GM18867 (cell line): ENCODE data around the gene TMA7B.

Experiments
- ATAC-seq: cut with Tn5 transposase; IDR thresholded peaks from one replicate; pipeline ENCODE4 v1.9.1; 2021; ENCODE audit warnings: mild to moderate bottlenecking, moderate library complexity; ENCODE audit not compliant: unreplicated experiment

Gene TMA7B

DNA sequence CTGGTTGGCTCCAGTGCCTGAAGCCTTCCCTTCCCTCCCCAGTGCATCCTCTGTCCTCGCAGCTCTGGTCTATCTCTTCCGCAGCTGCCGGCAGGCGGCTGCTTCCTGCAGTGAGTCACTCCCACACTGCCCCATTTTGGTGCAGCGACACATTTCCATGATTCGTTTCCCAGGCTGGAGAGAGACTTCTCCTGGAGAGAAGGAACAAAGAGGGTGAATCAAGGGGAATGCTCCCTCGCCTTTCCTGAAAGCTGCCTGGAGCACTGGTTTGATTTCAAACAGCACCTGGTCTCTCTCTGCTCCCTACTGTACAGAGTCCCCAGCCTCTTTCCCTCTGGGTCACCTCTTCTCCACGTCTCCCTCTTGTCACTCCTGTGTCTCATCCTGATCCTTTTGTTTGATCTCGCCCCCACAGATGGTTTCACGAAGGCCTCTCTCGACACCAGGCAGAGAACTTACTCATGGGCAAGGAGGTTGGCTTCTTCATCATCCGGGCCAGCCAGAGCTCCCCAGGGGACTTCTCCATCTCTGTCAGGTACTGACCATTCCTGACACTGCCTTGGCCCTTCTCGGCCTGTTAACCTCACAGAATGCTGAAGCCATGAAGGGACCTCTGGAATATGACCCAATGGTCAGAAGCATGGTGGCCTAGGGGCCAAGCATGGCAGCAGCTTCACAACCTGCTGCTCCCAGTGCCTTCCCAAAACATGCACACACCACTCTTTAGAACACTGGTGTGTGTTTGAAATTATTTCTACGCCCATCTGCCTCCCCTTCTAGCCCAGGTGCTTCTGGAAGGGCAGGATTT is at the start of gene TMA7B:
Gene TMA7B, plus strand, starts transcription at position 758 of the 808 bp plus-strand sequence. CDS start 3,978 bp downstream, outside the sequence.
- ATAC-seq: no peak

DNA sequence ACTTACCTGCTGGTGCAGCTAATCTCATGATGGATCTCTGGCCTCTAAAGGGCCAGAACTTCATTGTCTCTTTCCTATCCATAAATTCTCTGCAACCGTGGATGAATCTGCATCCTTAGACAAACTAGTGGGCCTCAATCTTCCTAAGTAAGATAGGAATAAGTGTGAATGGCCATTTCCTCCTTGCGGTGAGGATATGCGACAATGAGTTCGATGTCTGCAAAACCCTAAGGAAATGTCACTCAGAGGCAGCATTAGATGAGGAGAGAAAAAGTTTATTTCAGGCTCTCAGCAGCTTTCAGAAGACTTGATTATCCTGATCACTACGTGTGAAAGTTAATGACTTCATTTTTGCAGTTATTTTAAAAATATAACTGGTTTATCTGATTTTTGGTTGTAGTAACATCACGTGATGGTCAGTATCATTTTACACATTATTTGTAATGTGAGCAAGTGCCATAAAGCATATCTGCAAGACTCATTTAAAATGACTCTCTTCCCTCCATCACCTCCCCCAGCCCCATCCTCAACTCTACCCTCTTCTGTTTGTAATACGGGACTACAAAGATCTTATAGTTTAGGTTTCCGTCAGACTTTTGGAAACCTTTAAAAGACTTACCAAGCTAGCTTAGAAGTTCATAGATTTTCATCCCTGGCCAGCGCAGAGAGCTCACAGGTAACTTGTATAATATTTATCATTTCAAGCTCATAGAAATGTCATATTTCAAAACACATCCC is 49.2 kb upstream of the TMA7B start:
- ATAC-seq: no peak

DNA sequence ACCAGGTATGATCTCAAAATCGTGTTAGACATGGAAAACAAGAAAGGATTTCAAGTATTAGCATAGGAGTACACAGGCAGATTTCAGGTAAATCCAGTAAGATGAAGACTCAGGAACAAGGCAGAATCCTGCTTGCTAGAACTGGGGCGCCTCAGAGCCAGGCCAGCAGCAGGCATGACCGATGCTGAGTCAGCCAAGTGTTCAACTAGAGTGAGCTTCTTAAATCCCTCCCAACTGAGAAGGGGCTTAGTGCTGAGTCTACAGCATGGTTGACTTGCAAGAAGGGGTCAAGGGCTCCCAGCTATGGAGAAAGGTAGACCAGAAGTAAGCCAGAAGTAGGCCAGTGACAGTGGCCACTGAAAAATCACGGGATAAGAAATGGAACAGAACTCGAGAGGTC is 46.9 kb upstream of the TMA7B start:
- no peak for ATAC-seq

DNA sequence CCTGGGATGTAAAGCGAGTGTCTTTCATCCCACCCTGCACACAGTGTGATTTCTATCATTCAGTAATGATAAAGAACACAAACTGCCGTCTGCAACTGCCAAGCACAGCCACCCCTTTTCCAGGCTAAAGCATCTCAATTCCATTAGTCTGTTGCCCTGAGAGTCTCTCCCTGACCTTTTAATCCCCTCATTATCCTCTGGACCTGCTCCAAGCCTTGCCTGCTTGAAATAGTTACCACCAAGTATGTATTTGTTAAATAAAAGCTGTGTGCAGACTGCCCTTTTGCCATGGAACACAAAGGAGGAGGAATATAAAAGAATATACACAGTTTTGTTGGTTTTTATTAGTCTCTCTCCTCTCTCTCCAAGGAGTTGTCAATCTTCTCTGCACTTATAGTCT is 46.3 kb upstream of the TMA7B start:
- ATAC-seq: no peak

DNA sequence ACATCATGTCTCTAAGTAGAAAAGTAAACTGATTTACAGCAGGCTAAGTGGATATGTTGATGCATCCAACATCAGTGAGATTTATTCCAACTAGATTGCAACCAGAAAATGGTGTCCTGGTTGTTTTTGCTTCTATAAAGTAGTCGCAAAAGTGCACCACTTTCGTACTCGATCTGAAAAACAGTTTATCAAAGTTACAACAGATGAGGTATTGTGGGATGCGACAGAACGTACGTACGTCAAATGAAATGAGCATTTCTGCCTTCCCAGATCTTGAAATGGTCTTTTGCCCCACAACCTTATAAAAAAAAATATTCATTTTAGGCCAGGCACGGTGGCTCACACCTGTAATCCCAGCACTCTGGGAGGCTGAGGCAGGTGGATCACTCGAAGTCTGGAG is 45.6 kb upstream of the TMA7B start:
- no peak for ATAC-seq

DNA sequence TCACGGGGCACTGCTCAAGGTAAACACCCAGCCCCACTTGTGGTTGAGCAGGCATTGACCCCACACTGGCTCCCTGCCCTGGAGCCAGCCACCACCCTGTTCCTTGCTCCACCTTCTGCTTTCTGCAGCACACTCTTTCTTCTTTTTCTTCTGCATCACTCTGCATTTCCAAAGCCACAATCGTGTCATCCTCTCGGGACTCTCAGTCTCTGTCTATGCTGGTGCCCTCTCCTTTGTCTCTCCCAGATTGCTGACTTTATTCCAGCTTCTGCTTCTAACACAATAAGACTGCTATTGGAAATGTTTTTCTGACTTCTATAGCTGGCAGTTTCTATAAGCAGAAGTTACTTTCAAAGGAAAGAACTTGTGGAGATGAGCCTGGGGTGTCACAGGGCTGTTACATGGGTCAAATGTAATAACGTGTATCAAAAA is 44.9 kb upstream of the TMA7B start:
- no peak for ATAC-seq

DNA sequence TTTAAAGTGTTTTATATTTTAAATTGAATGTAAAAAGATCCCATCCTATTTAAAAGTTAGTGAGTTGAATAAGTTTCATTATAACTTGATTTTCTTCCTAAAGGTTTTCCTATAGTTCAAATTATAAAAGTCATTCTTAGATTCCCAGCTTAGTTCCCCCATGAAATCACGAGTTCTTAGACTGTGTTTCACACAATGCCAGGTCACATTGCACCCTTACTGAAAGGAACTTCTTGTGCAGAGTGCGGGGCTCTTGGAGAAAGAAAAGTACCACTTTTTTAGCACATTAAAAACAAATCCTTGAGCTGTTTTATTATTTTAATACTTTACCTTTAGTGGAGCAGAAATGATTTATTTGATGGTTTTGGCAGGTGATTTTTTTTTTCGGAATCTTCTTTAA is 43.7 kb upstream of the TMA7B start:
- ATAC-seq: no peak

DNA sequence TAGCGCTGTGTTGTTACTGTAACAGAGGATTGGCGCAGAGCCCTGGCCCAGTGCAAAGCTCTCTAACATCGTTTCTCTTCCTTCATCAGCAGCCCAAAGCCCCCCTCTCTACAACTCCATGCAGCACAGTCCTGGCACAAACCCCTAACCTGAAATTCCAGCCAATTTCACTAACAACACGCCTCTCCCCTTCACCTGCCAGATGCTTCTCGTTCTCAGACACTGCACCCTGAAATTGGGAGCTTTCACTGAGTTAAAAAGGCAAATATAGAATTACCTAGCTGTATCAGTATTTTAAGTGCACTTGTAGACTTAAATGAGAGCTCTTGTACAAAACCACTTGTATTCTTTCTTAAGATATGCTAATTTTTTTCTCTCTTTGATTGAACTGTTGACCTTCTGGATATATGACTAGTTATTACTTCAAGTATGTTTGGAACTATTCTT is 43.0 kb upstream of the TMA7B start:
- ATAC-seq: no peak

DNA sequence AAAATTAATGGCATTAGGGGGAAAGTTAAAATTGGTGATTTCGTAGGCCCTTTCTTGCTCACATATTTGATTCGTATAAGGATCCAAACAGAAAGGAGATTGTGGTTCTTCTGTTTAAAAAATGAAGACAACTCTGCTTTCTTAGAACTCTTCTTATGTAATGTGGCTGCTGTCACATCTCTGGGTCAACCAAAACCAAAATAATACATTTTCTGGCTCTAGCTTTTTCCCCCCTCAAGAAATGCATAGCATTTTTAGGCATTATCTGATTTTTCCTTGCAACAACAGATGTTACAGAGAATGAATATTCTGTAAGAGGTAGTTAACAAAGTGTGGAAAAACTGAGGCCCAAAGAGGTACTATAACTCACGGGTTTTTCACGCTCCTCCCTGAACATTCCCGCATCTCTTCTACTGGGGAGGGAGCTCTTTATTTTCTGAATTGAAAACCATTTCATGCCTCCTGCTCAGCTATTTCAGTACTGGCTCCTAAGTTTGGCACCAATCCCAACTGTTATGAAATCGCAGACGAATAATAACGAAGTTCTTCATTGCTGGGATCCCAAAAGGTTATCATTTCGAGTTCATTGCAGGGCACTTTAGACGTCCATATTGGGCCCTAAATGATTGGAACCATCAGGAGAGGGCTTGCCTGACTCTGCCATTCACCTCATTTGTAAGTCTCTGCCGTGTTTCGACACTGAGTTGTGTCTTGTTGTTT is 42.3 kb upstream of the TMA7B start:
- ATAC-seq: no peak

DNA sequence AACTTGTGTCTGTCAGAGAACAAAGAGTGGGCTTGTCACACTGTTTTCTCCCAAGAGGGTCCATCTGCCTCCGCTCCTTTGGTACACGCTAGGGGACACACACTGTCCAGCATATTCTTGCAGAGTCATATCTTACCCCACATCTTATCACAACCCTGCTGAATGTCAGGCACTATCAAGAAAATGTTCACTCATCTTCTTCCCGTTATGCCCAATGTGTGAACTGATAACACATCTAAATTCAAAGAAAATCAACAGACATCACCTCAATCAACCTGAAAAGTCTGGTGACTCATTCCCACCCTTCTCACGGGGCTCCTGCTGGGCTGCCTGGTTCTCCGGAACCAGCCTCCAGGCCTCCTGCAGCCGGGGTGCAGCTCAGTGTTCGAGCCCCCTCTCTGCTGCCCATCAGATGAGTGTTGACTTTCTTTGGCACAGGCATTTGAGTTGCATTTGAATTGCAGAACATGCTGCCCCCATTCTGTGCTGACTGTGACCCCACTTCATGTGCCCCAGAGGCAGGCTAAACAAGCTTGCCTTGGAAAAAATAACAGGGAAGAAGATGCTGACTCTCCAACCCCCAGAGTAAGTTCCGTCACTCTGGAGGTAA is 40.0 kb upstream of the TMA7B start:
- no peak for ATAC-seq

DNA sequence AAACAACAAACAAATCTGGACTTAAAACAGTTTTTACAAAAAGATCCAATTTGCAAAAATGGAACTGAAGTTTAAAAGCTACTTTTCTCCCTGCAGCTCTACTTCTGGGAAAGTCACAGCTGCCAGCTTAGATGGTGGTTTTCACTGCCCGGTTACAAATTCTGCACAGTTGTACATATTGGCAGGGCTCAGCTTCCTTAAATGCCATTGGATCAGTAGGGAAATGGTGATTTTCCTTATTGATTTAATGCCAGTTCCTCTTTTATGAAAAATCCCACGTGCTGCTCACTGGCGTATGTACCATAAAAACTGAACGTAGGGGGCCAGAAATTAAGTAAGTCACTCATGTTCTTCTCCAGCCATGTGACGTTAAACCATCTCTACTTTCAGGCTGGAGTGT is 36.5 kb upstream of the TMA7B start:
- no peak for ATAC-seq

DNA sequence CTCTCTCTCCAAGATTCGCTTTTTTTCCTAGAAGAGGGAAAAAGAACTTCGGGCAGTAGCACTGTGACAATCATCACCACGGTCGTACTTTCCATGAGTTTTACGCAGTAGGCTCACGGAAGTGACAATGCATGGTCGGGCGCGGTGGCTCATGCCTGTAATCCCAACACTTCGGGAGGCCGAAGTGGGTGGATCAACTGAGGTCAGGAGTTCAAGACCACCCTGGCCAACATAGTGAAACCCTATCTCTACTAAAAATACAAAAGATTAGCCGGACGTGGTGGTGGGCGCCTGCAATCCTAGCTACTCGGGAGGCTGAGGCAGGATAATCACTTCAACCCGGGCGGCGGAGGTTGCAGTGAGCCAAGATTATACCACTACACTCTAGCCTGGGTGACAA is 35.9 kb upstream of the TMA7B start:
- no peak for ATAC-seq

DNA sequence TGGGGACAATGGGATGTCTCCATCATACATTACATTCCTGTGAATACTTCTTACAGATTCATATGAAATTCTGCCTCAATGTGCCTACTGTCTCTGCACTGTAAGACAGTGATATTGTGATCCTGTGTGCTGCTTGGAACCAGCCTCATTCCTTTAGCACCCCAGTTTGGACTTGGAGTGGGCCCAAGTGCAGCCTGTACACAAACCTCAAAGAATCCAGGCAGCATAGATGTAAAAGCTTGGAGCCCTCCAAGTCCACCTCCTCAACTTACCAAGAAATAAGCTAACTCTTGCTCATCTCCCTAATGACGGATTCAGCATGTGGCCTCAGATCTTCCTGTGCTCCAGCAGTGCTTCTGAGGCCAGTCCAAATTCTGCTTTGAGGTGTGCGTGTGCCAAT is 34.9 kb upstream of the TMA7B start:
- no peak for ATAC-seq

DNA sequence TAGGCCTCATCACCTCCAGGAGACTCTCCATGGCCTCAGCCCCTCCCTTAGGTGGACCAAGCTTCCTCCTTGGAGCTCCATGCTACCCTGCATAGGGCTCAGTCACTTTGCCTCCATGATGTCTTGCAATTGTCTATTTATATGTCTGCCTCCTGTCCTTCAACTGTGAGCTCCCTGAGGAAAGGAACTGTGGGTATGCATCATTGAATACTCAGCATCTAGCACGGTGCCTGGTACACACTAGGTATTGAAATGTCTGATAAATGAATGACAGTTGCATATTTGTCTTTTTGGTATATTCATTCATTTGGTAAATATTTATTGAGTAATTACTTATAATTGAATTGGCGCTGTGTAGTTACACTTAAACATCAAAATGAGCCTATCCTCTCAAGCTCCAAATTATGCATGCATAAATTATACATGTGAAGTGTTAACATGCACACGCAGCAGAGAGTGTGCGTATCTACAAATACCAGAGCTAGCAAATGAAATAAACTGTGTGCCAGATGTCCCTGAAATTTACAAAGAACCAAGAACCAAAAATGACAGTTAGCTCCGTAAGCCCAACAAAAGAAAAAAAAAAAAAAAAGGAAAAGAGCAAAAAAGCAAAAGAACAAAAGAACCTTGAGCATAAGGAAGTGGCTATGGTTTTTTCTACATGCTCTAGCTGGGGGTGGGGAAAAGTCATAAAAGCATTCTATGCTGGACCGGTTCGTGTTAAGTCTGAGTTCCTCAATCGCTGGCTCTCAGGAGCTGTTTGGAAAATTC is 34.1 kb upstream of the TMA7B start:
- ATAC-seq: no peak

DNA sequence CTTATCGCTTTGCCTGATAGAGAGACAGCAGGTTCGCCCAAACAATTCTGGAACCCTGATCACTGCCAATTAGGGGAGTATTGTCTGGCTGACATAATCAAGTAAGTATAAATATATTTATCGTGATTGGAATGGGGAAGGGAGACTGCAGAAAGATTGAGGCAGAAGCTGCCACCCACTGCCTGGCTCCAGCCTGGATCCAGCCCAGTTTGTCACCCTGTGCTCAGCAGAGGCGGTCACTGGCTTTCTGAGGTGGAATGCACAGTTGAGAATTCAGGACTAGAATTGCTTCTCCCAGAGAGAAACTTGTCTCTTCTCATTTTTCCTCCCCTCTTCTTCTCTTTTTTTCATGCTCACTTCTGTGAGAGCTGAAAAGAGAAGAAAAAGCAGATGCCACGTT is 33.4 kb upstream of the TMA7B start:
- no peak for ATAC-seq

DNA sequence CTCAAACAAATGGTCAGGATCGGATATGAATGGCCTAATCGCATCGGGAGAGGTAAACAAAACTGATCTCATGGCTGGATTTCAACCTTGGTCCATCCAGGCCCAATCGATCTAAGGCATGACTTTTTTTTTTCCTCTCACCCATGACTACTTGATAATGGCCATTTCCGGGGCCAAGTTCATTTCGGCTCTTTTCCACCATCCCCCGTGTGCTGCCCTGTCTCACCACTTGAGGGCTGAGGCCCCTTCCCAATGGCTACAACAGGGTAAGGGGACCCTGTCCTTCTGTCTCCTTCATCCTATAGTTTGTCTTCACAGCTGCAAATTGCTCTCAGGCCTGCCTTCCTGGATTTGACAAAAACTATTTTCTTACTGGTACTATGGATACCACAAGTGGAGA is 32.7 kb upstream of the TMA7B start:
- no peak for ATAC-seq

DNA sequence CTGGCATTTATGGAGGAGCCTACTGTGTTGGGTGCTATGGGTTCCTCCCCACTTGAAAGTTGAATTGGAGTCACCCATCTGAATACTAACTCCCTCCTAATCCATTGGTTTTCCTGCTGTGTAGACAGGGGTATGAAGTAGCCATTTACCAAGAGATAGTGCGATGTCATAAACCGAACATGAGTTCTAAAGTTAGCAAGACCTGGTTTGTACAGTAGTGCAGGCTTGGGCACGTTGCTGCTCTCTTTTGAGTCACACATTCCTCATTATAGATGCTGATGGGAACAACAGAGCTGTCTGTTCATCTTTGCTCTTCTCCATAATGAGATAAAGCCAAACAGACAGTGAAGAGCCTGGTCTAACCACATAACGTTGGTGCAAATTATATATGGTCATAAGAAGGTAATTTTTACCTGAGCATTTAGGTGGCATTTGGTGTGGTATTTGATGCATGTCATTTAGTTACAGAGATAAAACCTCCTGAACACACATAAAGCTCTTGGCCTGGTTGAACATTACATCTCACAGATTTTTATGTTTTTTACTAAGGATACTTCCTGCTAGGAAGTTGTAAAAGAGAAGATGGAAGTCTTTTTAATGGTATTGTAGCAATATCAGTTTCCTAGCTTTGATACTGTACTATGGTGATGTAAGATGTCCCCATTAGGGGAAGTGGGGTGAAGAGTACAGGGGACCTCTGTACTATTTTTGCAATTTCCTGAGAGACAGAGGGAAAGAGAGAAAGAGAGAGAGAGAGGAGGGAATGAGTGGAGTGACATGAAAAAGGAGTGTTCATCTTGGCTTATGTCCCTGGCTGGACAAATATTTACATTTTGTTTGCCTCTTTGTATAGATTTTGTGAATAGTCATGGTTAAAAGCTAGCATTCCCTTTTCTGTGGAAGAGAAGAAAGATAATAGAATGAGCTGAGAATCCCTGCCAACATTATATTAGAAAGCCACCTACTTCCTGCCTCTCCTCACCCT is 31.4 kb upstream of the TMA7B start:
- no peak for ATAC-seq

DNA sequence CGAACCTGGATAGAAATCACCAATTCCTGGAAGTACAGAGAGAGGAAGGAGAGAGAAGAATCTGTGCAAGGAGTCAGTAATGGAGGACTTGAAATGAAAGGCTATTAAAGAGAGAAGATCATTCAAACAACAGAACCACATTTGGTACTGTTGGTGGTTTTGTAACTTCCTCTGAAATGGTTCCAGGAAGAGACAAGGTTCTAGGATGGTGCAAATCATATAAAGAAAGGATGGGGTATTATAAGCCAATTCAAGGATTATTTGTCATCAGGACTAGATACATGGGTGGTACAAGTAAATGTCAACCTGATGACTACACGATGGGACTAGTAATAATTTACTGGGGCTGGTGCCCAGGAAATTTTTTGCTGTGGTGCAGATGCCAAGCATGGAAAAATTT is 28.9 kb upstream of the TMA7B start:
- ATAC-seq: no peak

DNA sequence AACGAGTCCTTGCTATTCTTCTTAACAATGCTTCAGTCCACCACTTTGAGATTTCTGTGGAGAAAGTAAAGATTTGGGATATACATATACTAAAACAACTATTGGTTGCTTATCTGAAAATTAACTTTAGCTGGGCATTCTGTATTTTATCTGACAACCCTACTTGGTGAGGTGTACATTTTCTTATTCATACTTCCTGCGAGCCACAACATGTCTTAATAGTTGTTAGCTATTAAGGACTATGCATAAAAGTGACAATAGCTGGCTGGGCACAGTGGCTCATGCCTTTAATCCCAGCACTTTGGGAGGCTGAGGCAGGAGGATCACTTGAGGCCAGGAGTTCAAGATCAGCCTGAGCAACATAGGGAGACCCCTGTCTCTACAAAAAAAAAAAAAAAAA is 28.0 kb upstream of the TMA7B start:
- ATAC-seq: no peak
